ENCODE results near the gene FIBCD1. TPM values are rescaled to one million over a fixed set of nuclear protein-coding genes. Genes with fewer than 3 reads are reported as not detected.
"Not testable (repeated sequence)": the region's sequence is repeated elsewhere in the genome, so short reads cannot be mapped to it uniquely, and the experiment has no call there.

Gene FIBCD1
- total RNA-seq, 2 experiments from 2014 or later, result not detected

GRCh38 chr9:130959809-130960334, 20.8 kb upstream of the FIBCD1 start:
- Histone ChIP-seq H3K4me3 (ENCODE audit: low read depth, low read length, poor library complexity, severe bottlenecking) (no peak overlapping the region), H3K4me1 (ENCODE audit: insufficient read depth, low read length, poor library complexity, severe bottlenecking) (no peaks in the 10 kb centered on the region), H4K20me1 (ENCODE audit: insufficient read depth, low read length) (no peaks in the 10 kb centered on the region), H3K79me2 (ENCODE audit: insufficient read depth, low read depth, low read length) (no peaks in the 10 kb centered on the region), H3K27ac (ENCODE audit: low read depth, low read length, poor library complexity, severe bottlenecking) (no peak overlapping the region), H3K4me2 (ENCODE audit: low read length) (no peak overlapping the region), H3K9me2 (ENCODE audit: insufficient read depth, low read length) (no peaks in the 10 kb centered on the region), H3K36me3 (ENCODE audit: insufficient read depth, low read length) (no peaks in the 10 kb centered on the region), H3K9me3 (ENCODE audit: low read length) (0 out of 2 replicates have a peak, but pooled peaks cover 4% of the 10 kb centered on the region), H2AFZ (ENCODE audit: low read length) (no peak overlapping the region)
- TF ChIP-seq EZH2phosphoT487 (IDR thresholded peaks at IDR 0.05; ENCODE audit: borderline replicate concordance, low read depth, low read length) (no peak), CTCF (conservative IDR thresholded peaks at IDR 0.05; ENCODE audit: low read length) (no peak)
- intact Hi-C loops (cut with micrococcal nuclease; ENCODE audit: unreplicated experiment), result no loop called here
- no peak for DNase-seq (ENCODE audit: low spot score)
- POLR2A ChIA-PET, result interaction anchor here (0.6 kb wide), 1 partner anchor 50 kb away, joined by 3 read pairs; no protein-coding TSS in a partner anchor
- BruUV-seq (replicated peaks), result no TSS peak
- CTCF ChIA-PET (ENCODE audit: unreplicated experiment), result no interaction called here

GRCh38 chr9:130958564-130958963, 19.5 kb upstream of the FIBCD1 start:
- H3K4me3 ChIP-seq (ENCODE audit: low read depth, low read length, poor library complexity, severe bottlenecking); DNase-seq (ENCODE audit: low spot score); H3K4me2 ChIP-seq (ENCODE audit: low read length); H3K36me3 ChIP-seq (ENCODE audit: insufficient read depth, low read length); H3K4me1 ChIP-seq (ENCODE audit: insufficient read depth, low read length, poor library complexity, severe bottlenecking); H3K9me2 ChIP-seq (ENCODE audit: insufficient read depth, low read length); POLR2A ChIA-PET; H2AFZ ChIP-seq (ENCODE audit: low read length); H3K9me3 ChIP-seq (ENCODE audit: low read length); H3K27ac ChIP-seq (ENCODE audit: low read depth, low read length, poor library complexity, severe bottlenecking); intact Hi-C loops (cut with micrococcal nuclease; ENCODE audit: unreplicated experiment); BruUV-seq (replicated peaks); H4K20me1 ChIP-seq (ENCODE audit: insufficient read depth, low read length); H3K79me2 ChIP-seq (ENCODE audit: insufficient read depth, low read depth, low read length); CTCF ChIA-PET (ENCODE audit: unreplicated experiment): not testable (repeated sequence)

- CTCF ChIA-PET (ENCODE audit: unreplicated experiment), result no interaction called here
- Histone ChIP-seq H3K9me3 (ENCODE audit: low read length) (0 out of 2 replicates have a peak, but pooled peaks cover 4% of the 10 kb centered on the region), H3K9me2 (ENCODE audit: insufficient read depth, low read length) (no peaks in the 10 kb centered on the region), H4K20me1 (ENCODE audit: insufficient read depth, low read length) (no peaks in the 10 kb centered on the region), H3K27ac (ENCODE audit: low read depth, low read length, poor library complexity, severe bottlenecking) (no peak overlapping the region), H3K4me3 (ENCODE audit: low read depth, low read length, poor library complexity, severe bottlenecking) (no peak overlapping the region), H3K79me2 (ENCODE audit: insufficient read depth, low read depth, low read length) (no peaks in the 10 kb centered on the region), H3K4me1 (ENCODE audit: insufficient read depth, low read length, poor library complexity, severe bottlenecking) (no peaks in the 10 kb centered on the region), H3K36me3 (ENCODE audit: insufficient read depth, low read length) (no peaks in the 10 kb centered on the region), H3K4me2 (ENCODE audit: low read length) (no peak overlapping the region), H2AFZ (ENCODE audit: low read length) (no peak overlapping the region)
- intact Hi-C loops (cut with micrococcal nuclease; ENCODE audit: unreplicated experiment), result no loop called here
- POLR2A ChIA-PET, result no interaction called here
- no peak for DNase-seq (ENCODE audit: low spot score)
- no TSS peak for BruUV-seq (replicated peaks)
- TF ChIP-seq EZH2phosphoT487 (IDR thresholded peaks at IDR 0.05; ENCODE audit: borderline replicate concordance, low read depth, low read length) (no peak), CTCF (conservative IDR thresholded peaks at IDR 0.05; ENCODE audit: low read length) (no peak)
These were observed 18.6 kb upstream of the FIBCD1 start for GRCh38 chr9:130957451-130958203.

Measured in OCI-LY7 (cell line).